Measurements from ENCODE around the gene TAOK3. TPM values are rescaled to one million over a fixed set of nuclear protein-coding genes. Genes with fewer than 3 reads are reported as not detected.

TAOK3 gene
- total RNA-seq, 1 experiment from 2014 or later, result 55.8 TPM

DNA sequence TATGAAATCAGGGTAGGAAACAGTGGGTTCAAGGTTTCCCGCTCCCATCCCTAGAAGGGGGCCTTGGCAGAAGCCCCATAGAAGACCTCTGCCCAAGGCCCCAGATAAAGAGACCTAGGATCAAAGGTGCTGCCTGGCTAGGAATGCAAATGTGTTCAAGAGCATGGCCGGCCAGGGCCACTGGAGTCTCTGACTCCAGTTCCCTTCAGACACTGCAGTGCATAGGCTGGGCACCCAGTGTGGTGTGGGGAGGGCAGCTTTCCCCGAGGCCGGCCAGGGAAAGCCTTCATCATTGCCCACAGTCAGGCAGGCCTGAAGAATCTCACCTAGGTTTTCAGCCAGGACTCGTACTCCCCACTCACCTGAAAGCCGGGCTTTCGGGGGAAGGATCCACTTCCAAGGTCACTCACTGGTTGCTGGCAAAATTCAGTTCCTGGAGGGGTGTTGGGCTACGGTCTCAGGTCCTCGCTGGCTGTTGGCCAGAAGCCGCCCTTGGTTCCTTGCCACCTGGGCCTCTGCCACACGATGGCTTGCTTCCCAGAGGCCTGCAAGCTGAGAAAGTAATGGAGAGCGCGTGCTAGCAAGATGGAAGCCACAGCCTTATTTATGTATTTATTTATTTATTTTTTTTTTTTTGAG lies 246.5 kb downstream of the TAOK3 start:
- BruUV-seq (replicated peaks), result no TSS peak
- Histone ChIP-seq H3K4me2 (no peak overlapping the region), H2AFZ (no peak overlapping the region), H3K9me3 (ENCODE audit: insufficient read depth, low read depth) (no peaks in the 10 kb centered on the region), H3K79me2 (ENCODE audit: low read depth) (no peaks in the 10 kb centered on the region), H3K4me3 (no peak overlapping the region), H4K20me1 (ENCODE audit: insufficient read depth) (no peaks in the 10 kb centered on the region), H3K9me2 (ENCODE audit: insufficient read depth) (no peaks in the 10 kb centered on the region), H3K27me3 (ENCODE audit: insufficient read depth, low read depth) (no peaks in the 10 kb centered on the region), H3K27ac (no peak overlapping the region), H3F3A (ENCODE audit: insufficient read depth, low read depth) (peaks cover 2% of the 10 kb centered on the region; the same call in 1 of the 2 replicates), H3K4me1 (replicated peaks; ENCODE audit: insufficient read depth) (peaks cover under 1% of the 10 kb centered on the region), H3K36me3 (ENCODE audit: low read depth) (no peaks in the 10 kb centered on the region)
- ChIA-PET POLR2A (ENCODE audit: unreplicated experiment) (no interaction called here), CTCF (no interaction called here)
- TF ChIP-seq, protein P1, sequence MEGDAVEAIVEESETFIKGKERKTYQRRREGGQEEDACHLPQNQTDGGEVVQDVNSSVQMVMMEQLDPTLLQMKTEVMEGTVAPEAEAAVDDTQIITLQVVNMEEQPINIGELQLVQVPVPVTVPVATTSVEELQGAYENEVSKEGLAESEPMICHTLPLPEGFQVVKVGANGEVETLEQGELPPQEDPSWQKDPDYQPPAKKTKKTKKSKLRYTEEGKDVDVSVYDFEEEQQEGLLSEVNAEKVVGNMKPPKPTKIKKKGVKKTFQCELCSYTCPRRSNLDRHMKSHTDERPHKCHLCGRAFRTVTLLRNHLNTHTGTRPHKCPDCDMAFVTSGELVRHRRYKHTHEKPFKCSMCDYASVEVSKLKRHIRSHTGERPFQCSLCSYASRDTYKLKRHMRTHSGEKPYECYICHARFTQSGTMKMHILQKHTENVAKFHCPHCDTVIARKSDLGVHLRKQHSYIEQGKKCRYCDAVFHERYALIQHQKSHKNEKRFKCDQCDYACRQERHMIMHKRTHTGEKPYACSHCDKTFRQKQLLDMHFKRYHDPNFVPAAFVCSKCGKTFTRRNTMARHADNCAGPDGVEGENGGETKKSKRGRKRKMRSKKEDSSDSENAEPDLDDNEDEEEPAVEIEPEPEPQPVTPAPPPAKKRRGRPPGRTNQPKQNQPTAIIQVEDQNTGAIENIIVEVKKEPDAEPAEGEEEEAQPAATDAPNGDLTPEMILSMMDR (conservative IDR thresholded peaks at IDR 0.05), result no peak
- TF ChIP-seq EZH2 (IDR thresholded peaks at IDR 0.05; ENCODE audit: low read depth), result no peak
- no peak for DNase-seq
- intact Hi-C loops (cut with micrococcal nuclease; ENCODE audit: unreplicated experiment), result no loop called here

DNA sequence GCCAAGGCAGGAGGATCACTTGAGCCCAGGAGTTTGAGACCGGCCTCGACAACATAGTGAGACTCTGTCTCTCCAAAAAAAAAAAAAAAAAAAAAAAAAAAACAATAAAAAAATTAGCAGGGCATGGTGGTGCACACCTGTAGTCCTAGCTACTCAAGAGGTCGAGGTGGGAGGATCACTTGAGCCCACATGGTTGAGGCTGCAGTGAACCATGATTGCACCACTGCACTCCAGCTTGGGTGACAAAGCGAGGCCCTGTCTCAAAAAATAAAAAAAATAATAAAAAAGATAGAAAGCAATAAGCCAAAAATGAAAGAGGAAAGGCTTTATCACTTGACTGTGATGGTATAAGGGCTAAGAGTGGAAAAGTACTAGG lies 247.0 kb downstream of the TAOK3 start:
- DNase-seq, result no peak
- CTCF ChIA-PET, result no interaction called here
- intact Hi-C loops (cut with micrococcal nuclease; ENCODE audit: unreplicated experiment), result no loop called here
- H3K4me2 ChIP-seq, result no peak overlapping the region
- H2AFZ ChIP-seq, result no peak overlapping the region
- no peak overlapping the region for H3K4me3 ChIP-seq
- H4K20me1 ChIP-seq (ENCODE audit: insufficient read depth), result no peaks in the 10 kb centered on the region
- H3K36me3 ChIP-seq (ENCODE audit: low read depth), result no peaks in the 10 kb centered on the region
- TF ChIP-seq, protein P1 (conservative IDR thresholded peaks at IDR 0.05), result no peak
- TF ChIP-seq EZH2 (IDR thresholded peaks at IDR 0.05; ENCODE audit: low read depth), result no peak
- no peaks in the 10 kb centered on the region for H3K9me3 ChIP-seq (ENCODE audit: insufficient read depth, low read depth)
- H3K79me2 ChIP-seq (ENCODE audit: low read depth), result no peaks in the 10 kb centered on the region
- BruUV-seq (replicated peaks), result no TSS peak
- no peaks in the 10 kb centered on the region for H3K9me2 ChIP-seq (ENCODE audit: insufficient read depth)
- no peaks in the 10 kb centered on the region for H3K4me1 ChIP-seq (replicated peaks; ENCODE audit: insufficient read depth)
- POLR2A ChIA-PET (ENCODE audit: unreplicated experiment), result no interaction called here
- no peaks in the 10 kb centered on the region for H3K27me3 ChIP-seq (ENCODE audit: insufficient read depth, low read depth)
- H3K27ac ChIP-seq, result no peak overlapping the region
- H3F3A ChIP-seq (ENCODE audit: insufficient read depth, low read depth), result peaks cover 4% of the 10 kb centered on the region; the same call in 1 of the 2 replicates

GRCh38 chr12:118124333-118124874 lies 248.3 kb downstream of the TAOK3 start:
- Histone ChIP-seq H3F3A (ENCODE audit: insufficient read depth, low read depth) (peaks cover 4% of the 10 kb centered on the region; the same call in 1 of the 2 replicates), H2AFZ (no peak overlapping the region), H3K27me3 (ENCODE audit: insufficient read depth, low read depth) (no peaks in the 10 kb centered on the region), H3K4me1 (replicated peaks; ENCODE audit: insufficient read depth) (no peaks in the 10 kb centered on the region), H3K9me2 (ENCODE audit: insufficient read depth) (no peaks in the 10 kb centered on the region), H4K20me1 (ENCODE audit: insufficient read depth) (no peaks in the 10 kb centered on the region), H3K9me3 (ENCODE audit: insufficient read depth, low read depth) (no peaks in the 10 kb centered on the region), H3K36me3 (ENCODE audit: low read depth) (no peaks in the 10 kb centered on the region), H3K79me2 (ENCODE audit: low read depth) (no peaks in the 10 kb centered on the region), H3K4me2 (no peak overlapping the region), H3K4me3 (no peak overlapping the region), H3K27ac (no peak overlapping the region)
- DNase-seq, result no peak
- ChIA-PET CTCF (interaction anchor here (0.6 kb wide), 1 partner anchor 193 kb away, joined by 5 read pairs; no protein-coding TSS in a partner anchor), POLR2A (ENCODE audit: unreplicated experiment) (interaction anchor here (0.6 kb wide), 1 partner anchor 246 kb away, joined by 4 read pairs; no protein-coding TSS in a partner anchor)
- TF ChIP-seq, protein P1 (conservative IDR thresholded peaks at IDR 0.05), result no peak
- no peak for TF ChIP-seq EZH2 (IDR thresholded peaks at IDR 0.05; ENCODE audit: low read depth)
- intact Hi-C loops (cut with micrococcal nuclease; ENCODE audit: unreplicated experiment), result loop anchor here (5.0 kb wide), 1 partner anchor 58 kb away; no protein-coding TSS in a partner anchor
- no TSS peak for BruUV-seq (replicated peaks)
